ENCODE data around the gene OR2AT4.

OR2AT4 gene

GRCh38 chr11:75078233-75078632 is 18.4 kb downstream of the OR2AT4 start:
- TF ChIP-seq CTCF (conservative IDR thresholded peaks at IDR 0.05; ENCODE audit: low read length) = no peak

GRCh38 chr11:75077316-75077715 is 19.4 kb downstream of the OR2AT4 start:
- H3K4me3 ChIP-seq (ENCODE audit: low read length) = no peak overlapping the region
- no peak for DNase-seq (ENCODE audit: low read depth)
- TF ChIP-seq CTCF (conservative IDR thresholded peaks at IDR 0.05; ENCODE audit: low read length) = no peak

More at GRCh38 chr11:75078233-75078632, 18.4 kb downstream of the OR2AT4 start:
- DNase-seq (ENCODE audit: low read depth) = peak; percentile 15
- H3K4me3 ChIP-seq (ENCODE audit: low read length) = no peak overlapping the region

GRCh38 chr11:75076671-75077070 is 20.0 kb downstream of the OR2AT4 start:
- no peak for TF ChIP-seq CTCF (conservative IDR thresholded peaks at IDR 0.05; ENCODE audit: low read length)
- H3K4me3 ChIP-seq (ENCODE audit: low read length) = no peak overlapping the region
- DNase-seq (ENCODE audit: low read depth) = no peak

GRCh38 chr11:75073459-75074190 is 23.1 kb downstream of the OR2AT4 start:
- H3K4me3 ChIP-seq (ENCODE audit: low read length) = no peak overlapping the region
- DNase-seq (ENCODE audit: low read depth) = no peak
- TF ChIP-seq CTCF (conservative IDR thresholded peaks at IDR 0.05; ENCODE audit: low read length) = no peak

- no peak overlapping the region for H3K4me3 ChIP-seq (ENCODE audit: low read length)
- DNase-seq (ENCODE audit: low read depth) = no peak
- no peak for TF ChIP-seq CTCF (conservative IDR thresholded peaks at IDR 0.05; ENCODE audit: low read length)
These were observed 24.1 kb downstream of the OR2AT4 start for GRCh38 chr11:75072582-75072981.

GRCh38 chr11:75069473-75069872 is 27.2 kb downstream of the OR2AT4 start:
- no peak overlapping the region for H3K4me3 ChIP-seq (ENCODE audit: low read length)
- DNase-seq (ENCODE audit: low read depth) = no peak
- no peak for TF ChIP-seq CTCF (conservative IDR thresholded peaks at IDR 0.05; ENCODE audit: low read length)

GRCh38 chr11:75068993-75069392 is 27.7 kb downstream of the OR2AT4 start:
- no peak for TF ChIP-seq CTCF (conservative IDR thresholded peaks at IDR 0.05; ENCODE audit: low read length)
- DNase-seq (ENCODE audit: low read depth) = no peak
- H3K4me3 ChIP-seq (ENCODE audit: low read length) = no peak overlapping the region
